Transverse colon (tissue), 4 donors: Measurements from ENCODE around the gene C1orf210. TPM values are rescaled to one million over a fixed set of nuclear protein-coding genes. Genes with fewer than 3 reads are reported as not detected.
A peak's percentile ranks its signal among the peaks of the same experiment; 100 is the strongest.

Experiments used
- DNase-seq: peaks from one replicate; pipeline ENCODE4 v3.0.0-alpha.2; 2019
- H3K27ac ChIP-seq, 4 donors: fragments of 200-600 bp; sonication (generic); 2 replicates each; pipeline ENCODE4 v1.5.1; 2016 to 2018; ENCODE audit warnings: inconsistent platforms in 4 of 4
- H3K27me3 ChIP-seq: fragments of 200-600 bp; sonication (generic); 2 replicates; pipeline ENCODE4 v1.5.1; 2017; ENCODE audit warnings: inconsistent platforms
- H3K36me3 ChIP-seq, 4 donors: fragments of 200-600 bp; sonication (generic); 2 replicates each; pipeline ENCODE4 v1.5.1; 2017 to 2019; ENCODE audit warnings: inconsistent platforms in 4 of 4
- H3K4me1 ChIP-seq, 4 donors: fragments of 200-600 bp; sonication (generic); 2 replicates each; pipeline ENCODE4 v1.5.1; 2017 to 2020; ENCODE audit warnings: inconsistent platforms in 4 of 4
- H3K4me3 ChIP-seq, 4 donors: fragments of 200-600 bp; sonication (generic); 1 replicate in 1 of 4; 2 replicates in 3 of 4; pipeline versions ENCODE4 v1.5.1 to v1.6.1; 2017 to 2019; ENCODE audit warnings: inconsistent platforms in 4 of 4
- H3K9me3 ChIP-seq, 2 donors: fragments of 200-600 bp; sonication (generic); 2 replicates each; pipeline ENCODE4 v1.5.1; 2017 to 2019; ENCODE audit warnings: inconsistent platforms in 2 of 2
- EP300 ChIP-seq: sonication (generic); formaldehyde crosslinking; IDR thresholded peaks from one replicate; pipeline ENCODE4 v1.6.1; 2017; ENCODE audit warnings: antibody characterized with exemption, low read depth
- POLR2A ChIP-seq: fragments of 450-650 bp; IDR thresholded peaks from one replicate; pipeline ENCODE4 v1.6.1; 2016; ENCODE audit warnings: antibody characterized with exemption, mild to moderate bottlenecking, moderate library complexity
- POLR2AphosphoS5 ChIP-seq, 3 donors: sonication (generic); formaldehyde crosslinking; IDR thresholded peaks; one replicate each; pipeline ENCODE4 v1.6.1; 2016; ENCODE audit warnings: antibody characterized with exemption in 3 of 3
- WGBS, 2 donors: methylation state at CpG; one replicate each; pipeline ENCODE4 v1.1.5; 2018; ENCODE audit warnings: low coverage in 1 of 2; 5-methylcytosine and 5-hydroxymethylcytosine counted together
- in situ Hi-C, 4 donors: fragments of 200-750 bp; cut with MboI; loops; one replicate each; pipeline versions ENCODE4 v1.15.0 to v1.15.1; 2017; ENCODE audit warnings: low sequenced_read_pairs in 3 of 4, low pct_ligation_motif_present in 1 of 4, low pct_unique_long_range_greater_than_20kb in 1 of 4
- intact Hi-C: fragments of 100-400 bp; cut with DNase I; formaldehyde crosslinking; loops from one replicate; pipeline ENCODE4 v1.15.1; 2023; ENCODE audit warnings: low total_unique reads
- total RNA-seq, 4 donors: library from RNA; depleted of rRNA; stranded (reverse); fragments of >200 nt; gene quantifications; one replicate each; pipeline ENCODE4 v1.1.0, GENCODE V29; 2016
- TF ChIP-seq, protein P1 (sequence below), 5 experiments: fragments of 200-600 bp in 3 of 5; fragments of 450-650 bp in 2 of 5; sonication (generic) in 3 of 5; IDR thresholded peaks; 1 replicate in 2 of 5; 2 replicates in 3 of 5; pipeline ENCODE4 v1.5.1; 2016 to 2017; ENCODE audit warnings: antibody characterized with exemption in 5 of 5, inconsistent platforms in 3 of 5, mild to moderate bottlenecking in 2 of 5, moderate library complexity in 1 of 5

Gene C1orf210
- total RNA-seq, 4 donors from 2014 or later: 43.8 to 100 (median 57.6) TPM

DNA sequence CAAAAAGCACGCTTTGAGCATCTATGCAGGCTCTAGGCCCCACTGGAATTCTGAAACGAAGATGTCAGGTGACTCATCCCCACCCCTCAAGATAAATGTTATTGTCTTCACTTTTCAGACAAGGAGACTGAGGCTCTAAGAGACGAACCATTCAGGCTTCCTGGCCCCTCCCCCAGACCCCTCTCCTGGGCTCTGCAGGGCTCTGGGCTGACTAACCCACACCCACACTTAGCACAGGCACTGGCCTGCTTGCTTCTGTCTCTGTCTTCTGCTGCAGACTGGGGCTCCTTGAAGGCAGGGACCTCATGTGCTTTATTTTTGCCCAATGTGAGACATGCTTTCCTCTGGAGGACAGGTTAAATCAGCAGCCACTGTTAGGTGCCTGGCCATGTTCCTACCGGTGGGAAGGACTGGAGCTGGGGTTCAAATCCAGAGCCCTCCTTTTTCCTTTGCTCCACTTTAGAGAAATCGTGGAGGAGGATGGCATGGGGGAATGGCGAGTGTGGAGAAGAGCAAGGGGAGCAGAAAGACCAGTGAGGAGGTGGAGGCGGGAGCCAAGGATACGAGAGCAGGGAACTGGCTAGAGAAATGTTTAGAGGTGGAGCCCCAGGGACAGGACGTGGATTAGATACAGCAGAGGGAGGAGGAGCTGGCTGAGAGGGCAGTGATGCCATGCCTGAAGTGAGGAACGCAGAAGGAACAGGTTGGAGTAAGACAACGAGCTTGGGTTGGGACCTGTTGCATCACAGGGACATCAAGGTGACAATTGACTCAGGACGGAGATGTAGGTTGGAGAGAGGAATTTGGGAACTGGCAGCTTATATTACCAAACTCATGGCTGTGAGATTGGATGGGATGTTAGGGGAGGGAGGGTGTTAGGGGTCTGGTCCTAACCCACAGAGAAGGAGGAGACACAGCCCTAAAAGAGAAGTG, 13.9 kb downstream of the C1orf210 start:
- peak overlapping the region in 3 of 4 donors; percentile 22 to 36 (median 23) for H3K4me3 ChIP-seq
- TF ChIP-seq EP300: no peak
- no peak for TF ChIP-seq POLR2AphosphoS5 (IDR thresholded peaks at IDR 0.05)
- TF ChIP-seq, protein P1, sequence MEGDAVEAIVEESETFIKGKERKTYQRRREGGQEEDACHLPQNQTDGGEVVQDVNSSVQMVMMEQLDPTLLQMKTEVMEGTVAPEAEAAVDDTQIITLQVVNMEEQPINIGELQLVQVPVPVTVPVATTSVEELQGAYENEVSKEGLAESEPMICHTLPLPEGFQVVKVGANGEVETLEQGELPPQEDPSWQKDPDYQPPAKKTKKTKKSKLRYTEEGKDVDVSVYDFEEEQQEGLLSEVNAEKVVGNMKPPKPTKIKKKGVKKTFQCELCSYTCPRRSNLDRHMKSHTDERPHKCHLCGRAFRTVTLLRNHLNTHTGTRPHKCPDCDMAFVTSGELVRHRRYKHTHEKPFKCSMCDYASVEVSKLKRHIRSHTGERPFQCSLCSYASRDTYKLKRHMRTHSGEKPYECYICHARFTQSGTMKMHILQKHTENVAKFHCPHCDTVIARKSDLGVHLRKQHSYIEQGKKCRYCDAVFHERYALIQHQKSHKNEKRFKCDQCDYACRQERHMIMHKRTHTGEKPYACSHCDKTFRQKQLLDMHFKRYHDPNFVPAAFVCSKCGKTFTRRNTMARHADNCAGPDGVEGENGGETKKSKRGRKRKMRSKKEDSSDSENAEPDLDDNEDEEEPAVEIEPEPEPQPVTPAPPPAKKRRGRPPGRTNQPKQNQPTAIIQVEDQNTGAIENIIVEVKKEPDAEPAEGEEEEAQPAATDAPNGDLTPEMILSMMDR (IDR thresholded peaks at IDR 0.05): no peak
- no peak for TF ChIP-seq POLR2A
- peaks cover 0 to 30% (median 19%) of the 10 kb centered on the region in 4 donors for H3K4me1 ChIP-seq
- intact Hi-C loops (no loop called here), in situ Hi-C loops (no loop called here)
- 57 to 73% methylated on average over 8 to 12 of the region's 12 CpGs for WGBS, 2 donors
- H3K9me3 ChIP-seq: no peaks in the 10 kb centered on the region
- no peak for DNase-seq
- H3K27me3 ChIP-seq: no peaks in the 10 kb centered on the region
- no peaks in the 10 kb centered on the region for H3K36me3 ChIP-seq
- peak overlapping the region; percentile 82 to 89 (median 87) for H3K27ac ChIP-seq

DNA sequence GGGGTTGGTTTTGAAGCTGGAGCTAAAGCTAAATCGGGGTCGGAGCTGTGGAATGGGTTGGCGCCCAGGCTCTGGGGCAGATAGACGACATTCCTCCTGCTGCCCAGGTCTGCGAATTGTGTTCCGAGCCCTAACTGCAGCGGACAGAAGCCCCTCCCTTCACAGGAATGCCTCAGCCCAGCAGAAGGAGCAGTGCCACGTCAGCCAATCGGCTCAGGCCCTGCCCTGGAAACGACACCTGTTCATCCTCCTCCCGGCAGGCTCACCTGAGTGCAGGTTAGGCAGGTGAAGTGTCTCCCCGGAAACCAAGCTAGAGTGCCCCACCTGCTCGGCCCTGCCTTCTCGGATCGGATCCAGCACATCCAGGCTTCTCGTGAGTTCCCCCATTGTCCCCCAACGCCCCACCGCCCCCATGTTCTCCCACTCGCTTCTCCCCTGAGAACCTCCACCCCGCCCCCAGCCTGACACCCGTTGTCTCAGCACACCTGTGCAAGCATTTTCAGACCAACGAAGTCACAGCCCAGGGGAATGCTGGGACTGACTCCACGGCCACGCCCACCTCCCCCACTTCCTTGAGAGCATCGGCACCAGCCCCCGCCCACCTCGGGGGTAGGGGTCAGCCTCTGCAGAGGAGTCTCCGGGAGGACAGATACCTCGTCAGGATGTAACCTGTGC, 14.8 kb downstream of the C1orf210 start:
- WGBS, 2 donors: 6% methylated on average over 20 of the region's 29 CpGs; no CpG with 5 or more reads in 1 of the 2 donors
- intact Hi-C loops: no loop called here
- in situ Hi-C loops: no loop called here
- Histone ChIP-seq H3K27me3 (no peaks in the 10 kb centered on the region), H3K27ac (peak overlapping the region; percentile 82 to 89 (median 87)), H3K4me3 (peak overlapping the region in 3 of 4 donors; percentile 22 to 36 (median 23)), H3K36me3 (no peaks in the 10 kb centered on the region), H3K9me3 (no peaks in the 10 kb centered on the region), H3K4me1 (peaks cover 0 to 30% (median 19%) of the 10 kb centered on the region in 4 donors)
- TF ChIP-seq POLR2A (peak; percentile 86), POLR2AphosphoS5 (IDR thresholded peaks at IDR 0.05) (peak; percentile 75 to 90 (median 89)), EP300 (no peak)
- TF ChIP-seq, protein P1 (IDR thresholded peaks at IDR 0.05): no peak
- DNase-seq: peak; percentile 92

DNA sequence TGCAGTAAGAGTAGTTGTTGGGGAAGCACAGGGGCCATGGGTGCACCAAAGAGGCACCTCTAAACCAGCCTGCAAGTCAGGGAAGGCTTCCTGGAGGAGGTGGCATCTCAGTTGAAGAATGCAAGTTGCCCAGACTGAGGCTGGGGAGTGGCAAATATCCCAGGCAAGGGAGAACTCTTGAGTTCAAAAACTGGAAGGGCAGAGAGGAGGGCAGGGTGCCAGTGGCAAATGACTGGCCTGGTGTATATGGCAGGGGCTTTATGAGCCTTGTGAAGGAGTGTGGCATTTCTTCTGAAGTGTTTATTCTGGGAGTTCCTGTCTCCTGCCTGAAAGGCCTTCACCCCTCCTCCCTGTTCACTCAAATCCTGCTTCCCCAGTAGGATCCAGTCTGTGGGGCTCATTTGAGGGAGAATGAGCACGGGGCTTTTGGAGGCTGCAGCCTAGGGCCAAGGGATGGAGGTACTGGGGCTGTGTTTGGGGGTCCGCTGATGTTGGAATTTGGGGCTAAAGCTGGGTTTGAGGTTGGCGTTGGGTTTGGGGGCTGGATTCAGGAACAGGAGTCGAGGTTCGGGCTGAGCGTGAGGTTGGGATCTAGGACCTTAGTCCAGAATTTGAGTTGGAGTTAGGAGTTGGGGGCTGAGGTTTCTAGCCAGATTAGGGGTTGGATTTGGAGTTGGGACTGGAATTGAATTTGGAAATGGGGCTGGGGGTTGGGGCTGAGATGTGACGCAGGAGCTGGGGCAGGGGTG, 15.6 kb downstream of the C1orf210 start, which contains the start of gene TMEM125:
Gene TMEM125 (plus strand): TSS at position 357 of the 749 bp plus-strand sequence. CDS start 2,740 bp downstream, outside the sequence.
- Histone ChIP-seq H3K27me3 (no peaks in the 10 kb centered on the region), H3K27ac (peak within 1 kb of the TSS; percentile 82 to 89 (median 87)), H3K4me3 (peak within 1 kb of the TSS in 3 of 4 donors; percentile 22 to 36 (median 23)), H3K4me1 (peaks cover 0 to 29% (median 19%) of the 10 kb centered on the region in 4 donors), H3K36me3 (no peaks in the 10 kb centered on the region), H3K9me3 (no peaks in the 10 kb centered on the region)
- DNase-seq: peak; percentile 87
- in situ Hi-C loops (no loop called here), intact Hi-C loops (no loop called here)
- 55% methylated on average over 7 of the region's 7 CpGs; no CpG with 5 or more reads in 1 of the 2 donors for WGBS, 2 donors
- peak in 1 of 3 donors; percentile 43 for TF ChIP-seq POLR2AphosphoS5 (IDR thresholded peaks at IDR 0.05)
- TF ChIP-seq, protein P1 (IDR thresholded peaks at IDR 0.05): no peak
- TF ChIP-seq EP300: no peak
